Liver (tissue), 3 donors: Measurements from ENCODE around the gene CLEC18A.

Source experiments
- EGR1 ChIP-seq, 2 donors: IDR thresholded peaks; 2 replicates each; pipeline ENCODE4 v1.6.1; 2016 to 2018; ENCODE audit warnings: antibody characterized with exemption in 2 of 2, low read depth in 2 of 2
- FOXA2 ChIP-seq: IDR thresholded peaks from 2 replicates; pipeline ENCODE4 v1.6.1; 2016; ENCODE audit warnings: antibody characterized with exemption
- GABPA ChIP-seq, 2 donors: IDR thresholded peaks in 1 of 2; conservative IDR thresholded peaks in 1 of 2; 2 replicates each; pipeline ENCODE4 v1.6.1; 2016; ENCODE audit warnings: antibody characterized with exemption in 2 of 2, mild to moderate bottlenecking in 1 of 2, moderate library complexity in 1 of 2
- HNF4A ChIP-seq, 2 donors: conservative IDR thresholded peaks; 2 replicates each; pipeline ENCODE4 v1.6.1; 2016; ENCODE audit warnings: antibody characterized with exemption in 2 of 2, mild to moderate bottlenecking in 2 of 2
- RXRA ChIP-seq, 2 donors: IDR thresholded peaks; 2 replicates each; pipeline ENCODE4 v1.6.1; 2017 to 2018; ENCODE audit warnings: antibody characterized with exemption in 2 of 2, mild to moderate bottlenecking in 1 of 2
- SP1 ChIP-seq: IDR thresholded peaks from 2 replicates; pipeline ENCODE4 v1.6.1; 2018; ENCODE audit warnings: antibody characterized with exemption, mild to moderate bottlenecking
- TAF1 ChIP-seq: conservative IDR thresholded peaks from 2 replicates; pipeline ENCODE4 v1.6.1; 2016; ENCODE audit warnings: antibody characterized with exemption, mild to moderate bottlenecking
- YY1 ChIP-seq: IDR thresholded peaks from 2 replicates; pipeline ENCODE4 v1.6.1; 2016; ENCODE audit warnings: antibody characterized with exemption, mild to moderate bottlenecking
- TF ChIP-seq, protein P1 (sequence below): fragments of 150-350 bp; IDR thresholded peaks from 2 replicates; pipeline ENCODE4 v1.5.1; 2017; ENCODE audit warnings: improper control_type of control experiment, low read depth, low read length; ENCODE audit not compliant: missing input control
- TF ChIP-seq, protein P2 (sequence below): IDR thresholded peaks from 2 replicates; pipeline ENCODE4 v1.6.1; 2016; ENCODE audit warnings: antibody characterized with exemption, mild to moderate bottlenecking
- TF ChIP-seq, protein P3 (sequence below): IDR thresholded peaks from 2 replicates; pipeline ENCODE4 v1.6.1; 2016; ENCODE audit warnings: antibody characterized with exemption
- TF ChIP-seq, protein P4 (sequence below): IDR thresholded peaks from 2 replicates; pipeline ENCODE4 v1.6.1; 2016; ENCODE audit warnings: antibody characterized with exemption
- TF ChIP-seq, protein P5 (sequence below): IDR thresholded peaks from 2 replicates; pipeline ENCODE4 v1.6.1; 2016; ENCODE audit warnings: antibody characterized with exemption
- donor health status: healthy.
- donor health status: healthy.

DNA sequence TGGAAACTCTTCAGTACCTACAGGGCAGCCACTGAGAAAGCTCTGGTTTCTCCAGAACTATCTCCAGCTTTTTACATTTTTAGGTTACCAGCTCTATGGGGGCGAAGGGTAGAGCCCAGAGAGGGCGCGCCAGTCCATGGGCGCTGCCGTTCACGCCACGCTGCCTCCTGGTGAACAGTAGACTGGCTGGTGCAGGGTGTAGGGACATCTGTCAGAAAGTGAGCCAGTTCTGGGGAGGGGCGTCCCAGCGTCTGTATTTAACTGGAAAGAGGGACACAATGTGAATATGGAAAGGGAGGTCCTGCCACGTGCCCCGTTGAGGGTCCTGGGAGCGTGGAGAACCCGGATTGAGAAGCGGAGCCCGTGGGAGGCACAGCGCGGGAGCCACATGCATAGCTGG lies 16.4 kb upstream of the CLEC18A start:
- TF ChIP-seq FOXA2 (no peak), EGR1 (IDR thresholded peaks at IDR 0.05; ENCODE audit: low read depth in 2 of 2) (no peak), YY1 (no peak), GABPA (IDR thresholded peaks at IDR 0.05 in 1 of 2, conservative IDR thresholded peaks at IDR 0.05 in 1 of 2) (no peak), SP1 (no peak), HNF4A (conservative IDR thresholded peaks at IDR 0.05) (no peak), TAF1 (no peak), RXRA (IDR thresholded peaks at IDR 0.05) (no peak)
- TF ChIP-seq, protein P1, sequence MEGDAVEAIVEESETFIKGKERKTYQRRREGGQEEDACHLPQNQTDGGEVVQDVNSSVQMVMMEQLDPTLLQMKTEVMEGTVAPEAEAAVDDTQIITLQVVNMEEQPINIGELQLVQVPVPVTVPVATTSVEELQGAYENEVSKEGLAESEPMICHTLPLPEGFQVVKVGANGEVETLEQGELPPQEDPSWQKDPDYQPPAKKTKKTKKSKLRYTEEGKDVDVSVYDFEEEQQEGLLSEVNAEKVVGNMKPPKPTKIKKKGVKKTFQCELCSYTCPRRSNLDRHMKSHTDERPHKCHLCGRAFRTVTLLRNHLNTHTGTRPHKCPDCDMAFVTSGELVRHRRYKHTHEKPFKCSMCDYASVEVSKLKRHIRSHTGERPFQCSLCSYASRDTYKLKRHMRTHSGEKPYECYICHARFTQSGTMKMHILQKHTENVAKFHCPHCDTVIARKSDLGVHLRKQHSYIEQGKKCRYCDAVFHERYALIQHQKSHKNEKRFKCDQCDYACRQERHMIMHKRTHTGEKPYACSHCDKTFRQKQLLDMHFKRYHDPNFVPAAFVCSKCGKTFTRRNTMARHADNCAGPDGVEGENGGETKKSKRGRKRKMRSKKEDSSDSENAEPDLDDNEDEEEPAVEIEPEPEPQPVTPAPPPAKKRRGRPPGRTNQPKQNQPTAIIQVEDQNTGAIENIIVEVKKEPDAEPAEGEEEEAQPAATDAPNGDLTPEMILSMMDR: no peak
- TF ChIP-seq, protein P2, sequence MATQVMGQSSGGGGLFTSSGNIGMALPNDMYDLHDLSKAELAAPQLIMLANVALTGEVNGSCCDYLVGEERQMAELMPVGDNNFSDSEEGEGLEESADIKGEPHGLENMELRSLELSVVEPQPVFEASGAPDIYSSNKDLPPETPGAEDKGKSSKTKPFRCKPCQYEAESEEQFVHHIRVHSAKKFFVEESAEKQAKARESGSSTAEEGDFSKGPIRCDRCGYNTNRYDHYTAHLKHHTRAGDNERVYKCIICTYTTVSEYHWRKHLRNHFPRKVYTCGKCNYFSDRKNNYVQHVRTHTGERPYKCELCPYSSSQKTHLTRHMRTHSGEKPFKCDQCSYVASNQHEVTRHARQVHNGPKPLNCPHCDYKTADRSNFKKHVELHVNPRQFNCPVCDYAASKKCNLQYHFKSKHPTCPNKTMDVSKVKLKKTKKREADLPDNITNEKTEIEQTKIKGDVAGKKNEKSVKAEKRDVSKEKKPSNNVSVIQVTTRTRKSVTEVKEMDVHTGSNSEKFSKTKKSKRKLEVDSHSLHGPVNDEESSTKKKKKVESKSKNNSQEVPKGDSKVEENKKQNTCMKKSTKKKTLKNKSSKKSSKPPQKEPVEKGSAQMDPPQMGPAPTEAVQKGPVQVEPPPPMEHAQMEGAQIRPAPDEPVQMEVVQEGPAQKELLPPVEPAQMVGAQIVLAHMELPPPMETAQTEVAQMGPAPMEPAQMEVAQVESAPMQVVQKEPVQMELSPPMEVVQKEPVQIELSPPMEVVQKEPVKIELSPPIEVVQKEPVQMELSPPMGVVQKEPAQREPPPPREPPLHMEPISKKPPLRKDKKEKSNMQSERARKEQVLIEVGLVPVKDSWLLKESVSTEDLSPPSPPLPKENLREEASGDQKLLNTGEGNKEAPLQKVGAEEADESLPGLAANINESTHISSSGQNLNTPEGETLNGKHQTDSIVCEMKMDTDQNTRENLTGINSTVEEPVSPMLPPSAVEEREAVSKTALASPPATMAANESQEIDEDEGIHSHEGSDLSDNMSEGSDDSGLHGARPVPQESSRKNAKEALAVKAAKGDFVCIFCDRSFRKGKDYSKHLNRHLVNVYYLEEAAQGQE: no peak
- TF ChIP-seq, protein P3, sequence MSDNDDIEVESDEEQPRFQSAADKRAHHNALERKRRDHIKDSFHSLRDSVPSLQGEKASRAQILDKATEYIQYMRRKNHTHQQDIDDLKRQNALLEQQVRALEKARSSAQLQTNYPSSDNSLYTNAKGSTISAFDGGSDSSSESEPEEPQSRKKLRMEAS: no peak
- TF ChIP-seq, protein P4, sequence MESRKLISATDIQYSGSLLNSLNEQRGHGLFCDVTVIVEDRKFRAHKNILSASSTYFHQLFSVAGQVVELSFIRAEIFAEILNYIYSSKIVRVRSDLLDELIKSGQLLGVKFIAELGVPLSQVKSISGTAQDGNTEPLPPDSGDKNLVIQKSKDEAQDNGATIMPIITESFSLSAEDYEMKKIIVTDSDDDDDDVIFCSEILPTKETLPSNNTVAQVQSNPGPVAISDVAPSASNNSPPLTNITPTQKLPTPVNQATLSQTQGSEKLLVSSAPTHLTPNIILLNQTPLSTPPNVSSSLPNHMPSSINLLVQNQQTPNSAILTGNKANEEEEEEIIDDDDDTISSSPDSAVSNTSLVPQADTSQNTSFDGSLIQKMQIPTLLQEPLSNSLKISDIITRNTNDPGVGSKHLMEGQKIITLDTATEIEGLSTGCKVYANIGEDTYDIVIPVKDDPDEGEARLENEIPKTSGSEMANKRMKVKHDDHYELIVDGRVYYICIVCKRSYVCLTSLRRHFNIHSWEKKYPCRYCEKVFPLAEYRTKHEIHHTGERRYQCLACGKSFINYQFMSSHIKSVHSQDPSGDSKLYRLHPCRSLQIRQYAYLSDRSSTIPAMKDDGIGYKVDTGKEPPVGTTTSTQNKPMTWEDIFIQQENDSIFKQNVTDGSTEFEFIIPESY: no peak
- TF ChIP-seq, protein P5, sequence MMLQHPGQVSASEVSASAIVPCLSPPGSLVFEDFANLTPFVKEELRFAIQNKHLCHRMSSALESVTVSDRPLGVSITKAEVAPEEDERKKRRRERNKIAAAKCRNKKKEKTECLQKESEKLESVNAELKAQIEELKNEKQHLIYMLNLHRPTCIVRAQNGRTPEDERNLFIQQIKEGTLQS: no peak
